ENCODE results near the gene GPR107.

The GPR107 gene

GRCh38 chr9:130159915-130160670, 106.4 kb downstream of the GPR107 start:
- Mint-ChIP-seq H3K36me3 (ENCODE audit: low read depth) (no peaks in the 10 kb centered on the region), H3K27ac (no peak overlapping the region), H3K4me1 (no peaks in the 10 kb centered on the region), H3K27me3 (ENCODE audit: low read depth) (peaks cover 5% of the 10 kb centered on the region), H3K9me3 (no peaks in the 10 kb centered on the region), H3K4me3 (no peak overlapping the region)
- TF ChIP-seq, protein P1, sequence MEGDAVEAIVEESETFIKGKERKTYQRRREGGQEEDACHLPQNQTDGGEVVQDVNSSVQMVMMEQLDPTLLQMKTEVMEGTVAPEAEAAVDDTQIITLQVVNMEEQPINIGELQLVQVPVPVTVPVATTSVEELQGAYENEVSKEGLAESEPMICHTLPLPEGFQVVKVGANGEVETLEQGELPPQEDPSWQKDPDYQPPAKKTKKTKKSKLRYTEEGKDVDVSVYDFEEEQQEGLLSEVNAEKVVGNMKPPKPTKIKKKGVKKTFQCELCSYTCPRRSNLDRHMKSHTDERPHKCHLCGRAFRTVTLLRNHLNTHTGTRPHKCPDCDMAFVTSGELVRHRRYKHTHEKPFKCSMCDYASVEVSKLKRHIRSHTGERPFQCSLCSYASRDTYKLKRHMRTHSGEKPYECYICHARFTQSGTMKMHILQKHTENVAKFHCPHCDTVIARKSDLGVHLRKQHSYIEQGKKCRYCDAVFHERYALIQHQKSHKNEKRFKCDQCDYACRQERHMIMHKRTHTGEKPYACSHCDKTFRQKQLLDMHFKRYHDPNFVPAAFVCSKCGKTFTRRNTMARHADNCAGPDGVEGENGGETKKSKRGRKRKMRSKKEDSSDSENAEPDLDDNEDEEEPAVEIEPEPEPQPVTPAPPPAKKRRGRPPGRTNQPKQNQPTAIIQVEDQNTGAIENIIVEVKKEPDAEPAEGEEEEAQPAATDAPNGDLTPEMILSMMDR (IDR thresholded peaks at IDR 0.05; ENCODE audit: unreplicated experiment in 3 of 3): no peak

DNA sequence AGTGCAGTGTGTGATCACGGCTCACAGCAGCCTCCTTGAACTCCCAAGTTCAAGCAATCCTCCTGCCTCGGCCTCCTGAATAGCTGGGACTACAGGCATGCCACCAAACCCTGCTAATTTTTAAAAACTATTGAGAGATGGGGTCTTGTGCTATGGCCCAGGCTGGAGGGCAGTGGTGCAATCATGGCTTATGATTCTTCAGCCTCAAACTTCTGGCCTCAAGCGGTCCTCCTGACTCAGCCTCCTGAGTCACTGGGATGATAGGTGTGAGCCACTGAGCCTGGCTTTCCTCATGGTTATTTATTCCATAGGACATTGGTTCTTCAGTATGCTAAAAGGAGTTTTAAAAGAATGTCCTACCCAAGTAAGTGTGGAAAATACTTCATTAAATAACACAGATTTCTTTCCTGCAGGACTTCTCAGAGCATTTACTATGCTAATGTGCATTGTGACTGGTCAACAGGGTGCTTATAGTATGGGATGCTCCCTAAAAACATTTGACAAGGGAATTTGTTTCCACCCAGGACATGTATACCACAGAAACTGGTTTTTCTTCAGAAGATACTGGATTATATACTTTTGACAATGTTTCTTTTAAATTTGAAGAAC, 107.3 kb downstream of the GPR107 start:
- Mint-ChIP-seq H3K27ac (no peak overlapping the region), H3K36me3 (ENCODE audit: low read depth) (no peaks in the 10 kb centered on the region), H3K9me3 (no peaks in the 10 kb centered on the region), H3K4me3 (no peak overlapping the region), H3K4me1 (no peaks in the 10 kb centered on the region), H3K27me3 (ENCODE audit: low read depth) (peaks cover 5% of the 10 kb centered on the region)
- TF ChIP-seq, protein P1 (IDR thresholded peaks at IDR 0.05; ENCODE audit: unreplicated experiment in 3 of 3): no peak

- Mint-ChIP-seq H3K27ac (no peak overlapping the region), H3K36me3 (ENCODE audit: low read depth) (no peaks in the 10 kb centered on the region), H3K9me3 (no peaks in the 10 kb centered on the region), H3K4me1 (no peaks in the 10 kb centered on the region), H3K4me3 (no peak overlapping the region), H3K27me3 (ENCODE audit: low read depth) (peaks cover 18% of the 10 kb centered on the region)
- TF ChIP-seq, protein P1 (IDR thresholded peaks at IDR 0.05; ENCODE audit: unreplicated experiment in 3 of 3): no peak
Observed at GRCh38 chr9:130165579-130165978, 111.9 kb downstream of the GPR107 start.

GRCh38 chr9:130166399-130166798, 112.7 kb downstream of the GPR107 start:
- no peaks in the 10 kb centered on the region for H3K36me3 Mint-ChIP-seq (ENCODE audit: low read depth)
- TF ChIP-seq, protein P1 (IDR thresholded peaks at IDR 0.05; ENCODE audit: unreplicated experiment in 3 of 3): no peak
- no peak overlapping the region for H3K4me3 Mint-ChIP-seq
- peaks cover 18% of the 10 kb centered on the region for H3K27me3 Mint-ChIP-seq (ENCODE audit: low read depth)
- peaks cover 5% of the 10 kb centered on the region for H3K4me1 Mint-ChIP-seq
- no peak overlapping the region for H3K27ac Mint-ChIP-seq
- H3K9me3 Mint-ChIP-seq: no peaks in the 10 kb centered on the region

DNA sequence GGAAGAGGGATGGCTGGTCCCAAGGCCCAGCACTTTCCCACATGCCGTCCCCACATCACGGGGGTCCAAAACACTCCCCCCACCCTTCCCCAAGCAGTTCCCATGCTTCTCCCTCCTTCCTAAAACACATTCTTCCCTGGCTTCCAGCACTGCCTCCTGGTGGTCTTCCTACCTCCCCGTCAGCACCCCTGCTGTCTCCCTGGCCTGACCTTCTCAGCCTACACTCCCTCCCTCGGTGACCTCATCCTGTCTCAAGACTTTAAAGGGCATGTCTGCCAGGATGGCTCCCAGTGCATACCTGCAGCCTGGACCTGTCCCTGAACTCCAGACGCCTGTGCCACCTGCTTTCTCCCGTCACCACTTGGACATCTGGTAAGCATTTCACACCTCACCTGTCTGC, 114.2 kb downstream of the GPR107 start:
- Mint-ChIP-seq H3K4me3 (no peak overlapping the region), H3K27ac (no peak overlapping the region), H3K27me3 (ENCODE audit: low read depth) (peaks cover 18% of the 10 kb centered on the region), H3K9me3 (no peaks in the 10 kb centered on the region), H3K36me3 (ENCODE audit: low read depth) (no peaks in the 10 kb centered on the region), H3K4me1 (peaks cover 6% of the 10 kb centered on the region)
- TF ChIP-seq, protein P1 (IDR thresholded peaks at IDR 0.05; ENCODE audit: unreplicated experiment in 3 of 3): peak in 1 of 3 experiments; percentile 16

Data from nephron (organoid).